ENCODE results near the gene TTYH3.

- TF ChIP-seq POLR2A (IDR thresholded peaks at IDR 0.05) (no peak), CTCF (IDR thresholded peaks at IDR 0.05) (peak in 1 of 3 experiments; percentile 6)
Observed at GRCh38 chr7:2641406-2642393, 9.9 kb downstream of the TTYH3 start.
